A673 (cell line): ENCODE measurements around the gene MBL2. TPM values are rescaled to one million over a fixed set of nuclear protein-coding genes. Genes with fewer than 3 reads are reported as not detected.

Experiments used
- BruUV-seq: library from RNA; stranded (reverse); fragments of 400-500 nt; replicated peaks from 2 replicates; lab custom pipeline; 2021; lab: Mats Ljungman, UMichigan
- CTCF ChIA-PET: fragments of 300-600 bp; sonication (Branson Sonifier 250); formaldehyde crosslinking; loops from one replicate; lab custom pipeline; 2022; ENCODE audit warnings: antibody characterized with exemption; lab: Charles Lee
- POLR2A ChIA-PET: fragments of 300-600 bp; sonication (Branson Sonifier 250); formaldehyde crosslinking; loops from one replicate; lab custom pipeline; 2022; ENCODE audit warnings: antibody characterized with exemption; ENCODE audit not compliant: low non-redundant PET; lab: Charles Lee
- DNase-seq: peaks from one replicate; pipeline ENCODE4 v3.0.0-alpha.2; 2015; ENCODE audit warnings: low spot score
- H3K27ac ChIP-seq: fragments of 200-600 bp; sonication (generic); 2 replicates; pipeline ENCODE4 v1.5.1; 2016; ENCODE audit warnings: mixed run types, low read depth, mild to moderate bottlenecking, mixed read lengths, antibody characterized with exemption, low read length; ENCODE audit not compliant: poor library complexity, severe bottlenecking
- H3K27me3 ChIP-seq: fragments of 200-600 bp; sonication (generic); replicated peaks from 2 replicates; pipeline ENCODE4 v1.6.1; 2017; ENCODE audit warnings: mixed run types, low read depth, mild to moderate bottlenecking, mixed read lengths, antibody characterized with exemption, low read length; ENCODE audit not compliant: insufficient read depth, poor library complexity
- H3K36me3 ChIP-seq: fragments of 200-600 bp; sonication (generic); 2 replicates; pipeline ENCODE4 v1.6.1; 2016; ENCODE audit warnings: mixed run types, mild to moderate bottlenecking, mixed read lengths, antibody characterized with exemption, low read length; ENCODE audit not compliant: insufficient read depth, poor library complexity, severe bottlenecking
- H3K4me1 ChIP-seq: fragments of 200-600 bp; sonication (generic); 2 replicates; pipeline ENCODE4 v1.6.1; 2017; ENCODE audit warnings: mixed run types, mild to moderate bottlenecking, mixed read lengths, antibody characterized with exemption, low read length; ENCODE audit not compliant: insufficient read depth, poor library complexity, severe bottlenecking
- H3K4me3 ChIP-seq: fragments of 200-600 bp; sonication (generic); 2 replicates; pipeline ENCODE4 v1.5.1; 2016; ENCODE audit warnings: low read depth, mixed run types, mild to moderate bottlenecking, mixed read lengths, low read length; ENCODE audit not compliant: poor library complexity, severe bottlenecking
- H3K9me3 ChIP-seq: fragments of 200-600 bp; sonication (generic); 2 replicates; pipeline ENCODE4 v1.6.1; 2016; ENCODE audit warnings: mixed run types, low read depth, mild to moderate bottlenecking, mixed read lengths, antibody characterized with exemption, low read length; ENCODE audit not compliant: poor library complexity, severe bottlenecking
- CTCF ChIP-seq: fragments of 300-800, 200-600 bp; sonication (generic); conservative IDR thresholded peaks from 2 replicates; pipeline ENCODE4 v1.5.1; 2017; ENCODE audit warnings: low read depth, mild to moderate bottlenecking, antibody characterized with exemption, low read length, moderate library complexity, mixed read lengths
- EZH2 ChIP-seq: fragments of 200-600 bp; sonication (generic); IDR thresholded peaks from 2 replicates; pipeline ENCODE4 v1.6.1; 2017; ENCODE audit warnings: borderline replicate concordance, low read depth, mild to moderate bottlenecking, mixed read lengths, antibody characterized with exemption, low read length; ENCODE audit not compliant: poor library complexity, severe bottlenecking
- intact Hi-C: fragments of 100-400 bp; cut with micrococcal nuclease; formaldehyde crosslinking; loops from one replicate; pipeline ENCODE4 v1.10.0; 2022; ENCODE audit not compliant: unreplicated experiment
- total RNA-seq: library from RNA; stranded (reverse); gene quantifications from 2 replicates; pipeline ENCODE4 v1.2.3, GENCODE V29; 2021

The MBL2 gene
- total RNA-seq, 1 experiment from 2014 or later: not detected

- ChIA-PET POLR2A (no interaction called here), CTCF (no interaction called here)
- Histone ChIP-seq H3K27ac (no peak overlapping the region), H3K36me3 (no peaks in the 10 kb centered on the region), H3K4me3 (no peak overlapping the region), H3K9me3 (no peaks in the 10 kb centered on the region), H3K4me1 (no peaks in the 10 kb centered on the region), H3K27me3 (peaks cover 3% of the 10 kb centered on the region)
- intact Hi-C loops: no loop called here
- TF ChIP-seq EZH2 (no peak), CTCF (no peak)
- no TSS peak for BruUV-seq
- no peak for DNase-seq
Observed at GRCh38 chr10:52814506-52814905, 41.9 kb upstream of the MBL2 start.

GRCh38 chr10:52811776-52812175 lies 39.2 kb upstream of the MBL2 start:
- no peak overlapping the region for H3K4me3 ChIP-seq
- intact Hi-C loops: no loop called here
- peaks cover 8% of the 10 kb centered on the region for H3K27me3 ChIP-seq
- TF ChIP-seq CTCF: no peak
- TF ChIP-seq EZH2: no peak
- H3K27ac ChIP-seq: no peak overlapping the region
- POLR2A ChIA-PET: no interaction called here
- H3K9me3 ChIP-seq: no peaks in the 10 kb centered on the region
- H3K36me3 ChIP-seq: no peaks in the 10 kb centered on the region
- CTCF ChIA-PET: no interaction called here
- BruUV-seq: no TSS peak
- no peaks in the 10 kb centered on the region for H3K4me1 ChIP-seq
- no peak for DNase-seq

- no TSS peak for BruUV-seq
- H3K27ac ChIP-seq: no peak overlapping the region
- no peaks in the 10 kb centered on the region for H3K9me3 ChIP-seq
- no peak for DNase-seq
- H3K4me1 ChIP-seq: no peaks in the 10 kb centered on the region
- peaks cover 8% of the 10 kb centered on the region for H3K27me3 ChIP-seq
- no peak overlapping the region for H3K4me3 ChIP-seq
- POLR2A ChIA-PET: no interaction called here
- H3K36me3 ChIP-seq: no peaks in the 10 kb centered on the region
- CTCF ChIA-PET: no interaction called here
- no peak for TF ChIP-seq CTCF
- TF ChIP-seq EZH2: no peak
- intact Hi-C loops: no loop called here
Observed at GRCh38 chr10:52810761-52811160, 38.2 kb upstream of the MBL2 start.
